Immature natural killer cell (primary cell): Measurements from ENCODE around the gene MCCC1. TPM values are rescaled to one million over a fixed set of nuclear protein-coding genes. Genes with fewer than 3 reads are reported as not detected.
"Not testable (repeated sequence)": the region's sequence is repeated elsewhere in the genome, so short reads cannot be mapped to it uniquely, and the experiment has no call there.

Source experiments
- DNase-seq, 3 donors: peaks; one replicate each; pipeline ENCODE4 v3.0.0; 2022; ENCODE audit warnings: mixed read lengths in 1 of 3
- H3K27ac Mint-ChIP-seq, 6 donors: one replicate each; pipeline ENCODE4 v1.8.0; 2020; ENCODE audit warnings: mixed read lengths in 6 of 6, mild to moderate bottlenecking in 5 of 6, inconsistent platforms in 4 of 6, moderate library complexity in 3 of 6
- H3K27me3 Mint-ChIP-seq, 3 donors: one replicate each; pipeline ENCODE4 v1.8.0; 2020 to 2021; ENCODE audit warnings: low read depth in 3 of 3, mild to moderate bottlenecking in 3 of 3, mixed read lengths in 3 of 3, moderate library complexity in 3 of 3, inconsistent platforms in 1 of 3
- H3K36me3 Mint-ChIP-seq, 3 donors: one replicate each; pipeline ENCODE4 v1.8.0; 2020; ENCODE audit warnings: mixed read lengths in 3 of 3, inconsistent platforms in 2 of 3, mild to moderate bottlenecking in 2 of 3
- H3K4me1 Mint-ChIP-seq, 2 donors: one replicate each; pipeline ENCODE4 v1.8.0; 2020; ENCODE audit warnings: inconsistent platforms in 2 of 2, mild to moderate bottlenecking in 2 of 2, mixed read lengths in 2 of 2, moderate library complexity in 1 of 2
- H3K4me3 Mint-ChIP-seq, 5 donors: one replicate each; pipeline ENCODE4 v1.8.0; 2020; ENCODE audit warnings: mild to moderate bottlenecking in 5 of 5, mixed read lengths in 5 of 5, inconsistent platforms in 3 of 5, moderate library complexity in 3 of 5
- H3K9me3 Mint-ChIP-seq, 6 donors: one replicate each; pipeline ENCODE4 v1.8.0; 2020; ENCODE audit warnings: mild to moderate bottlenecking in 6 of 6, mixed read lengths in 6 of 6, inconsistent platforms in 4 of 6, moderate library complexity in 3 of 6
- polyA plus RNA-seq, 3 donors: library from polyadenylated mRNA; unstranded; fragments of 300-500 nt; fragmentation: Illumina TruSeq; gene quantifications; one replicate each; pipeline ENCODE4 v1.2.3, GENCODE V29; 2021

Gene MCCC1
- polyA plus RNA-seq, 3 donors from 2014 or later = 15.2 to 35.5 (median 23.0) TPM

DNA sequence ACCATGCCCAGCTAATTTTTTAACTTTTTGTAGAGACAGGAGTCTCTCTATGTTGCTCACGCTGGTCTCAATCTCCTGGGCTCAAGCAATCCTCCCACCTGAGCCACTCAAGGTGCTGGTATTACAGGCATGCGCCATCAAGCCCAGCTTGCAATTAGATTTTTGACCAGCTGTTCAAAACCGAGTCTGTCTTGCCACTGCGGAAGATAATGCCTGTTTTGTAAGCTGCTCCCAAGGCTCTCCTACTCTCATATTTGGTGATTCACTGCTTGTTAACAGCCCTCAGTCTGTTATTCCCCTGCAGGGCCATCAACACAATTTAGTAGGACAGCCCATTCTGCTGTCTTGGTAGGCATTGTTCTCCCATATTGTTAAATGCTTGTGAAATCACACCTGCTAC, 17.8 kb upstream of the MCCC1 start:
- DNase-seq = no peak
- Mint-ChIP-seq H3K27me3 (peaks cover 0 to 12% (median 5%) of the 10 kb centered on the region in 3 donors), H3K9me3 (no peaks in the 10 kb centered on the region), H3K4me1 (peaks cover 0 to 2% of the 10 kb centered on the region in 2 donors), H3K36me3 (no peaks in the 10 kb centered on the region), H3K27ac (no peak overlapping the region), H3K4me3 (no peak overlapping the region)

DNA sequence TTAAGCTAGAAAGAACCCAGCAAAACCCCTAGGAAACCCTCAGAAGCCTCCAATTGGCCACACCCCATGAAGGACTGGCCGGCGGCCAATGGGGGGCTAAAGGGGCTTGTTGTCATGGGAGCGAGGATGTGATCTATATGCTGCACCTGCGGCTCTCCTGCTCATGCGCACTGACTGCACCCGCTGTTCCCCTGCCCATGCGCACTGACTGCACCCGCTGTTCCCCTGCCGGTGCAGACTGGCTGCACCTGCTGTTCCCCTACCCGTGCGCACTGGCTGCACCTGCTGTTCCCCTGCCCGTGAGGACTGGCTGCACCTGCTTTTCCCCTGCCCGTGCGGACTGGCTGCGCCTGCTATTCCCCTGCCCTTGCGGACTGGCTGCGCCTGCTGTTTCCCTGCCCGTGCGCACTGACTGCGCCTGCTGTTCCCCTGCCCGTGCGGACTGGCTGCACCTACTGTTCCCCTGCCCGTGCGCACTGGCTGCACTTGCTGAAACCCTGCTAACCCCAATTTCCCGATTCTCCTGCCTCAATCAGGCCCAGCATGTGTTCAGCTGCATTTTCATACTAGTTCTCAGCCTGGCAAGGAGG, 16.8 kb upstream of the MCCC1 start:
- peaks cover 0 to 2% of the 10 kb centered on the region in 2 donors for H3K4me1 Mint-ChIP-seq
- no peak for DNase-seq
- peak overlapping the region in 2 of 5 donors; percentile 15 to 18 for H3K4me3 Mint-ChIP-seq

DNA sequence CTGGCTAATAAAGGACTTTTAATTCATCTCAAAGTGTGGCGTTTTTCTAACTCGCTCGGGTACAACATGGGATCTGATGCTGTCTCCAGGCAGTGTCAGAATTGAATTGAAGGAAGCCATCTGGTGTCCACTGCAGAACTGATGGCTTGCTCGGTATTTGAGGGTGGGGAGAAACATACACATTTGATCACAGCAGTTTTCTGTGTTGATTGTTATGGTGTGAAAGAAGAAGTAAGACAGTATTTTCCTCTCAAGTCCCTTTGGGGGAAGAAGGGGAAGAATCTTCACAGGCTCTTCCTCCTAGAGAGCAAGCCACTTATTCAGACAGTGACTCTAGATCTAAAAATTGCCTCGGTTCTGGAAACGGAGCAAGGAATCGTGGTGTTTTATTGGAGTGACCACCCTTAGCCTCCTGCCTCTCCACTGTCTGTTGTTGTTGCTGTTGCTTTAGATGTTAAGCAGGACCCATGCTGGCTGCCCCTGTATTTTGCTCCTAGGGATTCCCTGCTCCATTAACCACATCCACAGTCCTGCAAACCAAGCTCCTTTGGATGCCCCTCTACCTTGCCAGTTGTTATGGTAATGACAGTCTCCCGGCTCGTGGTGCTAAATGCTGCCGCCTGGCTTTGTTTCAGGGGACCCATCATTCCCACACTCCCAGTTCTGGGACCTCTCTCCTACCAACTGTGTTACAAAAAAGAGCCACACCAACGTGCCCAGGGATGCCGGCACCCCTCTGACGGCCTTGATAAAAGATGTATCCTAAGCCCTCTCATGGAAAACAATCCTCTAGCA, 15.3 kb upstream of the MCCC1 start:
- DNase-seq = no peak
- Mint-ChIP-seq H3K9me3 (peaks cover 0 to 2% (median 0%) of the 10 kb centered on the region in 6 donors), H3K27me3 (peaks cover 0 to 6% (median 5%) of the 10 kb centered on the region in 3 donors), H3K27ac (no peak overlapping the region), H3K4me1 (peaks cover 0 to 2% of the 10 kb centered on the region in 2 donors), H3K36me3 (no peaks in the 10 kb centered on the region), H3K4me3 (no peak overlapping the region)

More for the DNA sequence above, 16.8 kb upstream of the MCCC1 start:
- peaks cover 0 to 12% (median 5%) of the 10 kb centered on the region in 3 donors for H3K27me3 Mint-ChIP-seq
- no peaks in the 10 kb centered on the region for H3K9me3 Mint-ChIP-seq
- H3K36me3 Mint-ChIP-seq = no peaks in the 10 kb centered on the region
- H3K27ac Mint-ChIP-seq = no peak overlapping the region

DNA sequence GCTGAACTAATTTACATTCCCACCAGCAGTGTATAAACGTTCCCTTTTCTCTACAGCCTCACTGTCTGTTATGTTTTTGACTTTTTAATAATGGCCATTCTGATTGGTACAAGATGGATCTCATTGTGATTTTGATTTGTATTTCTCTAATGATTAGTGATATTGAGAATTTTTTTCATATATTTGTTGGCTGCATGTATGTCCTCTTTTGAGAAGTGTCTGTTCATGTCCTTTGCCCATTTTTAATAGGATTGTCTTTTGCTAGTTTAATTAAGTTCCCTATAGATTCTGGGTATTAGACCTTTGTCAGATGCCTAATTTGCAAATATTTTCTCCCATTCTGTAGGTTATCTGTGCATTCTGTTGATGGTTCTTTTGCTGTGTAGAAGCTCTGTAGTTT, 10.6 kb upstream of the MCCC1 start:
- H3K9me3 Mint-ChIP-seq, H3K27ac Mint-ChIP-seq, H3K4me3 Mint-ChIP-seq, H3K27me3 Mint-ChIP-seq, DNase-seq, H3K4me1 Mint-ChIP-seq, H3K36me3 Mint-ChIP-seq: not testable (repeated sequence)

DNA sequence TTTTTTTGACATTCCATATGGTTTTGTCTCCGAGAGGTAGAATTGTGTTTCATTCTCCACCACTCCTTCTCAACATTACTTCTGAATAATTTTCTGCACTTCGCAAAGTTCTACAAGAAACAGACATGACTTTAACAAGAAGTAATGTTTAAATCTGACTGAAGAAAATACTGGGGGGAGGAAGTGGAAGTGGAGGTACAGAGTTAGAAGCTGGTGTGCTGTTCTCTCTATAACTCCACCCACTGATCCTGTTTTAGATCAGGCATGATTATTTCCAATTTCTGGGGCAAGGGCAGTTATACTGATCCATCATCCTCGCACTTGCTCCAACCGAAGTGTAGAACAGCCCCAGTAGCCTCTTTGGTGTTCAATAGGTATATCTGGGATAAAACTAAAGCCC, 9.2 kb upstream of the MCCC1 start:
- Mint-ChIP-seq H3K36me3 (no peaks in the 10 kb centered on the region), H3K9me3 (peaks cover 0 to 2% (median 0%) of the 10 kb centered on the region in 6 donors), H3K27me3 (peaks cover 0 to 8% (median 3%) of the 10 kb centered on the region in 3 donors), H3K4me3 (no peak overlapping the region), H3K27ac (no peak overlapping the region), H3K4me1 (no peaks in the 10 kb centered on the region)
- DNase-seq = no peak

DNA sequence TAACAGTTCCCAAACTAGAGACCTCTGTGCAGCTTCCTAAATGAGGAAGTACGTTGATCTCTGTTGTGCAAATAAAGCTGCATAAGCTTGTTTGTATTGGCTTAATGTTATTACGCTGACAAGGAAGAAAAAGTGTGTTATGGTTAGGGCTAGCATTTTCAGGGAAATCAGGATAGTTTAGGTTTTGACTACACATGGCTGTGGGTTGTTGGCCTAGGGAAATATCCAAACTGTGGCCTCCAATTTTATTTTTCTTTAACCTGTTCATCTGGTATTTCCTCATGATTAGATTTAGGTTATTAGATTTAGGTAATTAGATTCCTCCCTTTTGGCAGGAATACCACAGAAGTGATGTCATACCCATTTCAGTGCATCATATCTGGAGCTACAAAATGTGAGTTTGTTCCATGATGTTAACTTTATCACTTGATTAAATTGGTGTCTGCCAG, 8.7 kb upstream of the MCCC1 start:
- Mint-ChIP-seq H3K27ac (no peak overlapping the region), H3K9me3 (peaks cover 0 to 2% (median 0%) of the 10 kb centered on the region in 6 donors), H3K36me3 (no peaks in the 10 kb centered on the region), H3K4me1 (no peaks in the 10 kb centered on the region), H3K27me3 (peaks cover 0 to 8% (median 2%) of the 10 kb centered on the region in 3 donors), H3K4me3 (no peak overlapping the region)
- no peak for DNase-seq

DNA sequence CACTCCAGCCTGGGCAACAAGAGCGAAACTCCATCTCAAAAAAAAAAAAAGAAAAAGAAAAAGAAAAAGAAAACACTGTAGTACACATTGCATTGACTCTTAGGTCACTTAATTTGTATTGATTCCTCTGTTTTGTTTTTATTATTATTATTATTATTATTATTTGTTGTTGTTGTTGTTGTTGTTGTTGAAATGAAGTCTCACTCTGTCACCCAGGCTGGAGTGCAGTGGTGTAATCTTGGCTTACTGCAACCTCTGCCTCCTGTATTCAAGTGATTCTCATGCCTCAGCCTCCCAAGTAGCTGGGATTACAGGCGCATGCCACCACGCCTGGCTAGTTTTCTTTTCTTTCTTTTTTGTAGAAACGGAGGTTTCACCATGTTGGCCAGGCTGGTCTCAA, 8.1 kb upstream of the MCCC1 start:
- H3K27ac Mint-ChIP-seq, H3K4me3 Mint-ChIP-seq, DNase-seq: not testable (repeated sequence)

DNA sequence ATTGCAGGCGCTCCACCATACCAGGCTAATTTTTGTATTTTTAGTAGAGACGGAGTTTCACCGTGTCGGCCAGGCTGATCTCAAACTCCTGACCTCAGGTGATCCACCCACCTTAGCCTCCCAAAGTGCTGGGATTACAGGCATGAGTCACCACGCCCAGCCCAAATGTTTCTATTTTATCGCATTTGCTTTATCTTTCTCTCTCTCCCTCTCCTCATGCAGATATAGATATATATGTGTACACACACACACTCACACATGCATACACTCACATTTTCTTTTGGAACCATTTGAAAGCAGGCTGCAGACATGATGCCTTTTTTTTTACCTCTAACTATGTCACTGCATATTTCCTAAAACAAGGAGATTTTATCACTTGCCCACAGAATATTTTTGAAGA, 7.3 kb upstream of the MCCC1 start:
- H3K27ac Mint-ChIP-seq = no peak overlapping the region
- H3K36me3 Mint-ChIP-seq = no peaks in the 10 kb centered on the region
- DNase-seq = no peak
- H3K4me1 Mint-ChIP-seq = no peaks in the 10 kb centered on the region
- peaks cover 3 to 8% (median 3%) of the 10 kb centered on the region in 3 donors for H3K27me3 Mint-ChIP-seq
- H3K4me3 Mint-ChIP-seq = no peak overlapping the region
- peaks cover 0 to 2% (median 0%) of the 10 kb centered on the region in 6 donors for H3K9me3 Mint-ChIP-seq

More for the DNA sequence above, 8.1 kb upstream of the MCCC1 start:
- not testable (repeated sequence) for H3K27me3 Mint-ChIP-seq, H3K4me1 Mint-ChIP-seq, H3K36me3 Mint-ChIP-seq, H3K9me3 Mint-ChIP-seq

DNA sequence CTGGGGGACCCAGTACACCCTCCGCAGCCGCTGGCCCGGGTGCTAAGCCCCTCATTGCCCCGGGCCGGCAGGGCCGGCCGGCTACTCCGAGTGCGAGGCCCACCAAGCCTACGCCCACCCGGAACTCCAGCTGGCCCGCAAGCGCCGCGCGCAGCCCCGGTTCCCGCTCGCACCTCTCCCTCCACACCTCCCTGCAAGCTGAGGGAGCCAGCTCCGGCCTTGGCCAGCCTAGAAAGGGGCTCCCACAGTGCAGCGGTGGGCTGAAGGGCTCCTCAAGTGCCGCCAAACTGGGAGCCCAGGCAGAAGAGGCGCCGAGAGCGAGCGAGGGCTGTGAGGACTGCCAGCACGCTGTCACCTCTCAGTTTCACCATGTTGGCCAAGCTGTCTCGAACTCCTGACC, 4.7 kb upstream of the MCCC1 start:
- DNase-seq, H3K4me3 Mint-ChIP-seq, H3K9me3 Mint-ChIP-seq, H3K36me3 Mint-ChIP-seq, H3K27ac Mint-ChIP-seq: not testable (repeated sequence)
- Mint-ChIP-seq H3K27me3 (peaks cover 7 to 14% (median 9%) of the 10 kb centered on the region in 3 donors), H3K4me1 (peaks cover 9 to 15% of the 10 kb centered on the region in 2 donors)

DNA sequence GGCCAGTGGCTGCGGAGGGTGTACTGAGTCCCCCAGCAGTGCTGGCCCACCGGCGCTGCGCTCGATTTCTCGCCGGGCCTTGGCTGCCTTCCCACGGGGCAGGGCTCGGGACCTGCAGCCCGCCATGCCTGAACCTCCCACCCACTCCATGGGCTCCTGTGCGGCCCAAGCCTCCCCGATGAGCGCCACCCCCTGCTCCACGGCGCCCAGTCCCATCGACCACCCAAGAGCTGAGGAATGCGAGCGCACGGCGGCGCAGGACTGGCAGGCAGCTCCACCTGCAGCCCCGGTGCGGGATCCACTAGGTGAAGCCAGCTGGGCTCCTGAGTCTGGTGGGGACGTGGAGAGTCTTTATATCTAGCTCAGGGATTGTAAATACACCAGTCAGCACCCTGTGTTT, 1.7 kb upstream of the MCCC1 start:
- Mint-ChIP-seq H3K4me1 (peaks cover 24 to 42% of the 10 kb centered on the region in 2 donors), H3K27me3 (peaks cover 9 to 11% (median 10%) of the 10 kb centered on the region in 3 donors)
- not testable (repeated sequence) for H3K9me3 Mint-ChIP-seq, H3K4me3 Mint-ChIP-seq, H3K27ac Mint-ChIP-seq, DNase-seq, H3K36me3 Mint-ChIP-seq

DNA sequence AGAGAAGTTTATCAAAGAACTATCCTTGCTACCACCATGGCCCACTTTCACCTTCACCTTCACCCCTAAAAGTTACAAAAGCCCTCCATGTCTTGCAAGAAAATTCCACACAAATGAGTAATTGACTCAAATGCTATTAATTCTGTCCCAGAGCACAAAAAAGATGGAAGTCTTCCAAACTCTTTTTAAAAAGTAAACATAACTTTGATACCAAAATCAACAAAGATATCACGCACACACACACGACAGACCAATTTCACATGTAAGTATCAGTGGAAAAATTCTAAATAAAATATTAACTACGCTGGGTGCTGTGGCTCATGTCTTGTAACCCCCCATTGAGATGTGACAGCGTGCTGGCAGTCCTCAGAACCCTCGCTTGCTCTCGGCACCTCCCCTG, 1.1 kb upstream of the MCCC1 start:
- H3K27ac Mint-ChIP-seq = peak overlapping the region in 5 of 6 donors; percentile 76 to 95 (median 87)
- peak overlapping the region in 3 of 5 donors; percentile 32 to 47 (median 44) for H3K4me3 Mint-ChIP-seq
- no peak for DNase-seq
- no peaks in the 10 kb centered on the region for H3K36me3 Mint-ChIP-seq
- H3K9me3 Mint-ChIP-seq = no peaks in the 10 kb centered on the region
- peaks cover 24 to 48% of the 10 kb centered on the region in 2 donors for H3K4me1 Mint-ChIP-seq
- H3K27me3 Mint-ChIP-seq = peaks cover 9 to 11% (median 10%) of the 10 kb centered on the region in 3 donors

DNA sequence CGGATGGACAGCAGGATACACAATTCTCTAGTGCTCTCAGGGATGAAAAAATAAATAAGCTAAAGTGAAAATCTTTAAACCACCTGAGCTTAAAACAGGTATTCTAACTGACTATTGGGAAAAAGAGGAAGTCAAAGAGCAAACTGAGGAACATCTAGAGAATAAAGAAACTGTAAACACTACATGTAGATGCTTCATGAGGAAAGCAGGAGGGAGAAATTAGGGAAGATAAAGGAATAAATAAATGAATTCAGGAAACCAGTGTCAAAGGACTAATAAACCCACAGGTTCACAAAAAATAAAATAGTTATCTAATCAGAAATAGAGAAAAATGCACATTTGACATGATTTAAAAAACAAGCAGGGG, 525 bp upstream of the MCCC1 start:
- peak overlapping the region; percentile 94 to 98 (median 95) for H3K27ac Mint-ChIP-seq
- peaks cover 24 to 48% of the 10 kb centered on the region in 2 donors for H3K4me1 Mint-ChIP-seq
- H3K36me3 Mint-ChIP-seq = no peaks in the 10 kb centered on the region
- no peaks in the 10 kb centered on the region for H3K9me3 Mint-ChIP-seq
- no peak for DNase-seq
- peaks cover 9 to 11% (median 10%) of the 10 kb centered on the region in 3 donors for H3K27me3 Mint-ChIP-seq
- peak overlapping the region; percentile 92 to 97 (median 96) for H3K4me3 Mint-ChIP-seq

DNA sequence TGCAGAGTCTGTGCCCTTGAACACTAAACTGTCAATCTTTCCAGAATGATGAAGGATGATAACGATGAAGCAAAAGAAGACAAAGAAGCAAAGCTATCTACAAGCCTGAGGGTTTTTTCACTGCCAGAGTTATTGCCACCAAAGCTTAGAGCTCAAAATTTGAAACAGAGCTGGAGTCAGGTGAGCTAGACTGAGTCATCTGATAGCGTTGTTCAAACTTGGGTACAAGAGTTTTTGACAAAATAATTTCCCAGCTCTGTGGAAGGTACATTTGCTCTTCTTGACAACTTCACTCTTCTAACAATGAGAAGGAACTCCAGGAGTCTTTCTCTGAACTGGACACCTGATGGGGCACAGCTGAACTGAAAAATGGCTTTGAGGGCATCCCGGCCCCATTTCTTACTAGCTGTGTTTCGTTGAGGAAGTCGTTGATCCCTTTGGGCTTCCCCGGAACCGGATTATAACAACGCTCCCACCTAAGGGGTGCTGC, 715 bp downstream of the MCCC1 start:
- Mint-ChIP-seq H3K4me3 (peak overlapping the region; percentile 92 to 97 (median 96)), H3K4me1 (peaks cover 24 to 49% of the 10 kb centered on the region in 2 donors), H3K36me3 (peaks cover 0 to under 1% (median 0%) of the 10 kb centered on the region in 3 donors), H3K27me3 (peaks cover 9 to 11% (median 10%) of the 10 kb centered on the region in 3 donors), H3K27ac (peak overlapping the region; percentile 81 to 98 (median 94)), H3K9me3 (no peaks in the 10 kb centered on the region)
- DNase-seq = peak in 1 of 3 donors; percentile 6

DNA sequence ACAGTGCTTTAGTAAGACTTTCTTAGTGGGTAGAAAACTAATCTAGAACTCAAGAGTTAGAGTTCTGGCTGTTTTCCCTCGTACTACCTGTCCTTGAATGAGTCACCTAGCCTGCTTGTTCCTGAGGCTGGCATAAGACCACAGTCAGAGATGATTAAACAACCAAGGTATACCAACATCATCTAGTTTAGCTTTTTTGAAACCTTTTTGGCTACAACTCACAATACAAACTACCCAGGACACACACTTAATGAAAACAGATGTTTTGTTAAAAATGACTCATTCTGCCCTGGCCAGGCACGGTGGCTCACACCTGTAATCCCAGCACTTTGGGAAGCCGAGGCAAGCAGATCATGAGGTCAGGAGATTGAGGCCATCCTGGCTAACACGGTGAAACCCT, 4.6 kb downstream of the MCCC1 start:
- Mint-ChIP-seq H3K27me3 (peaks cover 6 to 7% (median 7%) of the 10 kb centered on the region in 3 donors), H3K9me3 (no peaks in the 10 kb centered on the region), H3K4me3 (no peak overlapping the region), H3K4me1 (peaks cover 20 to 44% of the 10 kb centered on the region in 2 donors), H3K36me3 (peaks cover 8 to 15% (median 15%) of the 10 kb centered on the region in 3 donors), H3K27ac (no peak overlapping the region)
- no peak for DNase-seq
